Glutamatergic neuron (in vitro differentiated cells): ENCODE results near the gene SHANK1. TPM values are rescaled to one million over a fixed set of nuclear protein-coding genes. Genes with fewer than 3 reads are reported as not detected.

Experiments used
- DNase-seq: peaks from one replicate; pipeline ENCODE4 v3.0.0; 2022
- H3K27ac Mint-ChIP-seq: one replicate; pipeline ENCODE4 v1.8.0; 2020; ENCODE audit warnings: mild to moderate bottlenecking, mixed read lengths, inconsistent platforms; ENCODE audit not compliant: unreplicated experiment
- H3K27me3 Mint-ChIP-seq: one replicate; pipeline ENCODE4 v1.8.0; 2020; ENCODE audit warnings: mild to moderate bottlenecking, moderate library complexity, mixed read lengths, inconsistent platforms; ENCODE audit not compliant: unreplicated experiment
- H3K36me3 Mint-ChIP-seq: one replicate; pipeline ENCODE4 v1.8.0; 2020; ENCODE audit warnings: mild to moderate bottlenecking, mixed read lengths, inconsistent platforms; ENCODE audit not compliant: unreplicated experiment
- H3K4me1 Mint-ChIP-seq: one replicate; pipeline ENCODE4 v1.8.0; 2020; ENCODE audit warnings: mild to moderate bottlenecking, low read depth, mixed read lengths, inconsistent platforms; ENCODE audit not compliant: unreplicated experiment
- H3K4me3 Mint-ChIP-seq: one replicate; pipeline ENCODE4 v1.8.0; 2020; ENCODE audit warnings: mild to moderate bottlenecking, mixed read lengths, inconsistent platforms; ENCODE audit not compliant: unreplicated experiment
- H3K9me3 Mint-ChIP-seq: one replicate; pipeline ENCODE4 v1.8.0; 2020; ENCODE audit warnings: mild to moderate bottlenecking, moderate library complexity, mixed read lengths, inconsistent platforms; ENCODE audit not compliant: unreplicated experiment
- total RNA-seq: library from RNA; stranded (reverse); fragmentation: NEBNext Ultra II Directional; extraction: Animal tissue kit (Norgen Biotek cat#: 25700); gene quantifications from one replicate; pipeline ENCODE4 v1.2.1, GENCODE V29; 2021; ENCODE audit not compliant: unreplicated experiment
- TF ChIP-seq, protein P1 (sequence below): fragments of 200-600 bp; sonication (generic); IDR thresholded peaks from one replicate; pipeline ENCODE4 v1.5.0; 2021; ENCODE audit not compliant: partially characterized antibody, unreplicated experiment

Gene SHANK1
- total RNA-seq, 1 donor from 2014 or later = 19.0 TPM

- TF ChIP-seq, protein P1, sequence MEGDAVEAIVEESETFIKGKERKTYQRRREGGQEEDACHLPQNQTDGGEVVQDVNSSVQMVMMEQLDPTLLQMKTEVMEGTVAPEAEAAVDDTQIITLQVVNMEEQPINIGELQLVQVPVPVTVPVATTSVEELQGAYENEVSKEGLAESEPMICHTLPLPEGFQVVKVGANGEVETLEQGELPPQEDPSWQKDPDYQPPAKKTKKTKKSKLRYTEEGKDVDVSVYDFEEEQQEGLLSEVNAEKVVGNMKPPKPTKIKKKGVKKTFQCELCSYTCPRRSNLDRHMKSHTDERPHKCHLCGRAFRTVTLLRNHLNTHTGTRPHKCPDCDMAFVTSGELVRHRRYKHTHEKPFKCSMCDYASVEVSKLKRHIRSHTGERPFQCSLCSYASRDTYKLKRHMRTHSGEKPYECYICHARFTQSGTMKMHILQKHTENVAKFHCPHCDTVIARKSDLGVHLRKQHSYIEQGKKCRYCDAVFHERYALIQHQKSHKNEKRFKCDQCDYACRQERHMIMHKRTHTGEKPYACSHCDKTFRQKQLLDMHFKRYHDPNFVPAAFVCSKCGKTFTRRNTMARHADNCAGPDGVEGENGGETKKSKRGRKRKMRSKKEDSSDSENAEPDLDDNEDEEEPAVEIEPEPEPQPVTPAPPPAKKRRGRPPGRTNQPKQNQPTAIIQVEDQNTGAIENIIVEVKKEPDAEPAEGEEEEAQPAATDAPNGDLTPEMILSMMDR = no peak
- no peak overlapping the region for H3K27ac Mint-ChIP-seq
- no peak overlapping the region for H3K4me3 Mint-ChIP-seq
- peaks cover 3% of the 10 kb centered on the region for H3K9me3 Mint-ChIP-seq
- peaks cover 27% of the 10 kb centered on the region for H3K27me3 Mint-ChIP-seq
- DNase-seq = no peak
- H3K4me1 Mint-ChIP-seq = peaks cover 8% of the 10 kb centered on the region
- no peaks in the 10 kb centered on the region for H3K36me3 Mint-ChIP-seq
Measured at GRCh38 chr19:50716178-50717025, 3.2 kb downstream of the SHANK1 start.

- no peak for DNase-seq
- Mint-ChIP-seq H3K4me3 (no peak overlapping the region), H3K36me3 (no peaks in the 10 kb centered on the region), H3K4me1 (no peaks in the 10 kb centered on the region), H3K27me3 (peaks cover 22% of the 10 kb centered on the region), H3K9me3 (peaks cover 1% of the 10 kb centered on the region), H3K27ac (no peak overlapping the region)
- TF ChIP-seq, protein P1 = no peak
Measured at GRCh38 chr19:50713556-50714236, 5.9 kb downstream of the SHANK1 start.

- TF ChIP-seq, protein P1 = no peak
- Mint-ChIP-seq H3K27me3 (peaks cover 22% of the 10 kb centered on the region), H3K4me1 (no peaks in the 10 kb centered on the region), H3K9me3 (peaks cover 1% of the 10 kb centered on the region), H3K4me3 (no peak overlapping the region), H3K27ac (no peak overlapping the region), H3K36me3 (no peaks in the 10 kb centered on the region)
- DNase-seq = no peak
Measured at GRCh38 chr19:50712833-50713232, 6.8 kb downstream of the SHANK1 start.

GRCh38 chr19:50711805-50712204, 7.8 kb downstream of the SHANK1 start:
- no peaks in the 10 kb centered on the region for H3K4me1 Mint-ChIP-seq
- TF ChIP-seq, protein P1 = no peak
- H3K36me3 Mint-ChIP-seq = no peaks in the 10 kb centered on the region
- H3K27me3 Mint-ChIP-seq = peaks cover 19% of the 10 kb centered on the region
- no peak for DNase-seq
- no peaks in the 10 kb centered on the region for H3K9me3 Mint-ChIP-seq
- no peak overlapping the region for H3K4me3 Mint-ChIP-seq
- no peak overlapping the region for H3K27ac Mint-ChIP-seq

DNA sequence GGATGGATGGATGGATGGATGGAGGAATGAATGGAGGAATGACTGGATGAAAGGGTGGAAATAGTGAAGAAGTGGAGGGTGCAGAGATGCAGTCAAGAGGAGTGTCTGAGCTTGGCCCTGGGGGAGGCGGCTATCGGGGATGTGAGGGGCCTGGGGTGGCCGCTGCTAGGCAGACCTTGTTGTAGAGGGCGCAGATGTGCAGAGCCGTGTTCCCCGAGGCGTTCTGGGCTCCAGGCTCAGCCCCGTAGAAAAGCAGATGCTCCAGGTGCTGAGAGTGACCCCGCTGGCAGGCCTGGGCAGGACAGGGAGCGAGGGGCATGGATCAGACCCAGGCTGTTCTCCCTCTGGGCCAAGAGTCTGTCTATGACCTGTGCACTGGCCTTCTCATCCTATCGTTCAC, 8.4 kb downstream of the SHANK1 start:
- no peak for DNase-seq

More for the DNA sequence above, 8.4 kb downstream of the SHANK1 start:
- H3K27me3 Mint-ChIP-seq = peaks cover 21% of the 10 kb centered on the region
- no peaks in the 10 kb centered on the region for H3K9me3 Mint-ChIP-seq
- no peaks in the 10 kb centered on the region for H3K4me1 Mint-ChIP-seq
- H3K4me3 Mint-ChIP-seq = no peak overlapping the region
- no peaks in the 10 kb centered on the region for H3K36me3 Mint-ChIP-seq
- H3K27ac Mint-ChIP-seq = no peak overlapping the region
- TF ChIP-seq, protein P1 = no peak
